Retinal pigment epithelial cell (primary cell): ENCODE measurements around the gene BTG2.

Experiments used
- DNase-seq: peaks from one replicate; pipeline ENCODE4 v3.0.0-alpha.2; 2010; ENCODE audit warnings: low read depth
- H3K4me3 ChIP-seq: 2 replicates; pipeline ENCODE4 v1.5.1; 2011; ENCODE audit warnings: mild to moderate bottlenecking, low read length, control low read depth, moderate library complexity
- TF ChIP-seq, protein P1 (sequence below): conservative IDR thresholded peaks from 2 replicates; pipeline ENCODE4 v1.5.1; 2011; ENCODE audit warnings: low read depth, low read length, control low read depth, inconsistent platforms

Gene BTG2

DNA sequence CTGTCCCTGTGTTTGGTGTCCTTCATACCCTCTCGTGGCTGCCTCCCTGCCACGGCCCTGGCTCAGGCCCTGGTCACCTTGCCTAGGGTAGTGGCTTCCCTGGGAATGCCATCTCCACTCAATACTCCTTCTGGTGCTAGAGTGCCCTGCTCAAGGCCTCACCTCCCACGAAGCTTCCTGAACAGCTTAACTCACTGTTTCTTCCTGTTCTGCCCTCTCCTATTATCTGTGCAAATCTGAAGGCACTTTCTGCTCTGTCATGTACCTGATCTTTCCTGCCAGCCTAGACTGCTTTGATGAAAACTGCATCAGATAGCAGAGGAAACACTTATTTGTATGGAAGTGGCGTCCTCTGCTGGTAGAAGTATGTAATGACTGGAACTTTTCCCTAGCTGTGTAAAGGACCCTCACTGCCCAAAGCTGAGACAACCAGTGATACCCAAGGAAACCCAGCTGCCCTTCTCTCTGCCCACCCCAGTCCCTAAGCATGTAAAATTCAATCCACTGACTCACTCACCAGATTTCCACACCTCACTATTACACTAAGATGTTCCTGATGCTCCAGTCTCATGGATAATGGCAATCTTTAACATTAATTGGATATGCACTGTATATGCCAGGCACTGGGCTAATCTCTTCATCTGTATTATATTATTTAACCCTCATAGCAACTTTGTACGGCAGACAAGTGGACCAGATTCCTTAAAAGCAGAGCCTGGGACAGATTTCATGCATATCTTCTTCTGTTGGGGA, 36.2 kb upstream of the BTG2 start:
- DNase-seq = peak; percentile 30
- TF ChIP-seq, protein P1, sequence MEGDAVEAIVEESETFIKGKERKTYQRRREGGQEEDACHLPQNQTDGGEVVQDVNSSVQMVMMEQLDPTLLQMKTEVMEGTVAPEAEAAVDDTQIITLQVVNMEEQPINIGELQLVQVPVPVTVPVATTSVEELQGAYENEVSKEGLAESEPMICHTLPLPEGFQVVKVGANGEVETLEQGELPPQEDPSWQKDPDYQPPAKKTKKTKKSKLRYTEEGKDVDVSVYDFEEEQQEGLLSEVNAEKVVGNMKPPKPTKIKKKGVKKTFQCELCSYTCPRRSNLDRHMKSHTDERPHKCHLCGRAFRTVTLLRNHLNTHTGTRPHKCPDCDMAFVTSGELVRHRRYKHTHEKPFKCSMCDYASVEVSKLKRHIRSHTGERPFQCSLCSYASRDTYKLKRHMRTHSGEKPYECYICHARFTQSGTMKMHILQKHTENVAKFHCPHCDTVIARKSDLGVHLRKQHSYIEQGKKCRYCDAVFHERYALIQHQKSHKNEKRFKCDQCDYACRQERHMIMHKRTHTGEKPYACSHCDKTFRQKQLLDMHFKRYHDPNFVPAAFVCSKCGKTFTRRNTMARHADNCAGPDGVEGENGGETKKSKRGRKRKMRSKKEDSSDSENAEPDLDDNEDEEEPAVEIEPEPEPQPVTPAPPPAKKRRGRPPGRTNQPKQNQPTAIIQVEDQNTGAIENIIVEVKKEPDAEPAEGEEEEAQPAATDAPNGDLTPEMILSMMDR = peak; percentile 92
- no peak overlapping the region for H3K4me3 ChIP-seq

DNA sequence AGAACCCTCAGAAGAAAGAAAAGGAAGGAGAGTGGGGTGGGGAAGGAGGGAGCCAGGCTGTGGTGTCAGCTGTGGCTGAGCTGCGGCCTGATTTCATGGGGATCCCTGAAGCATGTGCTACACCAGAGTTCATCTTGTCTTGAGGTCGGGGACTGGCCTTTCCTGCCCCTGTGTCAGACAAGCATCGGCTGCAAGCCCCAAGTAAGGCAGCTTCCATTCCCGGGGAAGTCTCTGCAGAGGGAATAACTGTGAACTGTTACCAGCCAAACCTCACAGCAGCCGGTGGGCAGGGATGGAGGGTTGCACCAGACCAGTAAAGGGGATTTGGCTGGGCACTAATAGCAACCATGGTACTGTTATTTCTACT, 35.7 kb upstream of the BTG2 start:
- TF ChIP-seq, protein P1 = no peak
- DNase-seq = no peak
- no peak overlapping the region for H3K4me3 ChIP-seq

DNA sequence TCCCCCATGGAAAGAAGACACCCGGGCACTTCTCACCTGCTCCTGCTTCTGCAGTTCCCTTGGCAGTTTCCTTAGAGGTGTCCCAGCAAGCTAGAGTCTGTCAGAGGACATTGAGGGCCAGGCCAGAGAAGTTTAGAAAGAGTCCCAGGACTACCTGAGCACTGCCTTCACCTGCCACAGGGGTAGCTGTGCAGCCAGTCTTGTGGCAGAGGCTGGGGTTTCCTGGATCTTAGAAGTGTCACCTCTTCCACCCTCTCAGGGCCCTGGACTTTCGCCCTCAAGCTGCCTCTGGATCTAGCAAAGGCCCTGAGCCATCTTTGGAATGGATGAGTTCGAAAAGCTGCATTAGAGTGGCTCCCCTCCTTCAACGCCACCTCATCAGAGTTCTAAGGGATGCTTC, 34.9 kb upstream of the BTG2 start:
- no peak for DNase-seq
- TF ChIP-seq, protein P1 = no peak
- no peak overlapping the region for H3K4me3 ChIP-seq

DNA sequence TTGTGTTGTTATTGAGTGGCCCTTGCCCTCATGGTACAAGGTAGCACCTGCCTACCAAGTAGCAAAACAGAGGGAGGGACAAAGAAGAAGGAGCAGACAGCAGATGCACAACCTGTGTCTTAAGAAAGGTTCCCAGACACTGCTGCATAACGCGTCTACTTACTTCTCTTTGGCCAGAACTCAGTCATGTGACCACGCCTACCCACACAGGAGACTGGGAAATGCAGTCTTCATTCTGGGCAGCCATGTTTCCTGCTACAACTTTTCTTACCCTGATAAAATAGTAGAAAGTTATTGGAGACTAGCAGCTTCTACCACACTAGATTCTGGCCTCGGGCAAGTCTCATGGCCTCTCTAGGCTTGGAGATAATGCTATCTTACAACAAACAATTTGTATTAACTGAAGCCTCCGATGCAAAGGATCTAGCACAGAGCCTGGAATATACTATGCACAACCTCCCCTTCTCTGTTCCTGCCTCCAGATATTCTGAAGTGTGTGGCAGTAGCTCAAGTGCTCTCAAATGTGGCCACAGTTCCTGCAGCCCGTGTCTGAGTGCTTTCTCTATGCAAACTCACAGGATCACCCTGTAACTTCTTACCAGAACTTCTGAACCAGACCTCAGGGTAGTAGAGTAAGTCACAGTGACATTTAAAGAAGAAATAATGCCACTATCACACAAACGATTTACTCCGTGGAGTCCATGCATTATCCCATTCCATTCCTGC, 34.1 kb upstream of the BTG2 start:
- TF ChIP-seq, protein P1 = no peak
- H3K4me3 ChIP-seq = no peak overlapping the region
- DNase-seq = peak; percentile 37

DNA sequence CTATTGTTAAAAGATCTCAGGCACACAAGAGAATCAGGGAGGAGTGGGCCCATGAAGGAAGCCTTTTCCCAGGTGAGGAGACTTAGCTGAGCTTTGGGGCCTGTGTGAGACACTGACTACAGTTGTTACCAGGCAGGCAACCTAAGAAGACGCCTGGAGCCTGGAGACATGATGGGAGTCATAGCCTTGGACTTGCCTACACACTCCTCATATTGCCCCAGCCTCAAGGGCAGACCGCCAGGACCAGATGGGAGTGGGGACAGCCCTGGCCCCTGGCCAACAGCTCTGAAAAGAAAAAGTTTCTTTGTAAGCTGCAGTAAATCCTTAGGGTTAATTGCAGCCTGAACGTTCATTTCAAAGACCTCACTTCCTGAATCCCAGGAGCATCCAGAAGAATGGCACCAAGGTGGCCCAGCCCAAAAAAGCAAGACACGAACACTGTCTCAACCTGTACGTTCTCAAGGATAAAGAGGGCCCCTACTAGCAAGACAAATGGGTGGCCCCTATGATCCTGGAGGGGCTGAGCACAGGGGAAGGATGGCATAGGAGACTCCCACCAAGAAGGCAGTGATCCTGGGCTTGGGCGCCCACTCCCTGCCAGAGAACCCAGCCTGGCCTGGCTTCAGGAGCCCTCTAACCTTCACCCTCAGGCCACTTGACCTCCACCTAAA, 33.2 kb upstream of the BTG2 start:
- TF ChIP-seq, protein P1 = no peak
- peak; percentile 39 for DNase-seq
- H3K4me3 ChIP-seq = no peak overlapping the region

DNA sequence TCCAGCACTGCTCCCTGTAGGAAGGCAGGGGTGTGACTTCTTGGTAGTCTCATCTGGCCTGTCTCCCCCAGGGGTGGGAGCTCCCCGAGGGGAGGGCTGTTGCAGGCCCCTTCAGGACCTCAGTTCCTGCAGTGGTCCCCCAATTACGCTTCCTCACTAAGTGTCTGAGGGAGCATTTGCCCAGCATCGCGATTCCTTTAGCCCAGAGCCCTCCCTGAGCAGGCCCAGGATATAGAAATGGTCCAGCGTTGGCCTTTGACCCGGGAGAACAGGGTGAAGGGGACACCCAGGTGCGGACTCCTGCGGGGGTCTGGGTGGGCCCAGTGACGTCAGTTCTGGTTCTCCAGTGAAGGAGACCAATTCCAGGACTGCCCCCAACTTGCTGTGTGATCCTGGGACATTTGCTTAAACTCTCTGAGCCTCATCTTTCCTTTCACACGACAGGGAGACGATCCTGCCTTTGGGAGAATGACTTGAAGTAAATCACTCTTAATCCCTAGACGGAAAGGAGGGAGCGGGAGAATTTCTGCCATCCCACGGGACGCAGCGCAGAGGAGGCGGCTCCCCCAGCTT, 32.6 kb upstream of the BTG2 start:
- H3K4me3 ChIP-seq = no peak overlapping the region
- DNase-seq = no peak
- TF ChIP-seq, protein P1 = no peak
